ENCODE measurements around the gene DNAJC4.

Gene DNAJC4

DNA sequence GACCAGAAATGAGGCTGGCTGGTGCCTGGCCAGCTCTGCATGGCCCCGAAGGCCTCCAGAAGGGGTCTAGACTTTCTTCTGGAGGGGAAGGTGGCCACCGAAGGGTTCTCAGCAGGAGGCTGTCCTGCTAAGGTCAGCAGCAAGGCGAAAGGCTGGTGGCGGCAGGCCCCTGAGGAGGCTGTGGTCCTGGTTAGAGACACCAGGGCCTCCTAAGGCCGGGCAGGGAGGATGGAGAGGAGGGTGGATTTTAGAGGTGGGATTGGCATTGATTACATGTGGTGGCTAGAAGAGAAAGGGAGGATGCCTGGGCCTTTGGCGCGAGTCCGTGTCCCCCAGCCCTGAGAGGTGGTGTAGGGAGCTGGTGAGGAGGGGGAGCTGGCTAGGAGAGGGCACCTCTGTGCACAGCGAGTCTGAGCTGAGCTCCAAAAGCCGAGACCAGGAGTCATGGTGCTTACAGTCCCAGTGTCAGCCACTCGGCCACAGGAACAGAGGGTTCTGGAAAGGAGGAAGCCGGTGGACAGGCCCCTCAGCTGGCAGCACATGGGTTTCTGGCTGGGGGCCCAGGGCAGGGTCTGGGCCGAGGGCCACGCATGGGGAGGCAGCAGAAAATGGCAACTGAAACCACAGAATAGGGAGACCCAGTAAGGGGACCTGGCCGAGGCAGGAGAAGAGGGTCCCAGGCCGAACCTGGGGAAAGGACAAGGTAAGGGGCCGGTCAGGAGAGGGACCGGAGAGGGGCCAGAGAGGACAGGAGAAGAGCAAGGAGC lies 21.4 kb upstream of the DNAJC4 start:
- no peak for DNase-seq

- no peak for DNase-seq
Measured at GRCh38 chr11:64209563-64209843, 20.8 kb upstream of the DNAJC4 start.

- no peak for DNase-seq
Measured at GRCh38 chr11:64210301-64211020, 19.9 kb upstream of the DNAJC4 start.

GRCh38 chr11:64211181-64211872 lies 19.0 kb upstream of the DNAJC4 start:
- no peak for DNase-seq

- DNase-seq, result no peak
Measured at GRCh38 chr11:64216879-64217278, 13.5 kb upstream of the DNAJC4 start.

GRCh38 chr11:64218628-64219353 lies 11.6 kb upstream of the DNAJC4 start:
- no peak for DNase-seq

DNA sequence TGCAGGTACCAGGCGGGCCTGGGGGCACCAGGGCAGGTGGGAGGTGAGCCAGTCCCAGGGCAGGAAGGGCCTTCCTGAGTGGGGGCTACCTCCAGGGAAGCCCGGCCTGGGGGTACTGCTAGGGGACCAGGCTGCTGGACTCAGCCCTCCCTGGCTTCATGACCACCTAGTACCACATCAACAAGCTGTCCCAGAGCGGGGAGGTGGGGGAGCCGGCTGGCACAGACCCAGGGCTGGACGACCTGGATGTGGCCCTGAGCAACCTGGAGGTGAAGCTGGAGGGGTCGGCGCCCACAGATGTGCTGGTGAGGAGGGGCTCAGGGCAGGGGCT lies 11.0 kb upstream of the DNAJC4 start:
- DNase-seq, result no peak

DNA sequence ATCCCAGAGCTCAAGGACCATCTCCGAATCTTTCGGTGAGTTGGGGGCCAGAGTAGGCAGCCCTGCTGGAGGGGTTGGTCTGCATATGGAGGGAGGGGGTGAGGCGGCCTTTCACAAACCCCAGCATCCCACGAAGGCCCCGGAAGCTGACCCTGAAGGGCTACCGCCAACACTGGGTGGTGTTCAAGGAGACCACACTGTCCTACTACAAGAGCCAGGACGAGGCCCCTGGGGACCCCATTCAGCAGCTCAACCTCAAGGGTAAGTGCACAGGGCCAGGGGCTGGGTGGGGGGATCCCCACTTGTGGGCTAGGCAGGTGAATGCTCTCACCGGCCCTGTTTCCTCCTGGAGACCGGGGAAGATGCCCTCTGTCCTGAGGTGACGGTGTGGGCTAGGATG lies 10.6 kb upstream of the DNAJC4 start:
- DNase-seq, result no peak

GRCh38 chr11:64220271-64220670 lies 10.1 kb upstream of the DNAJC4 start:
- no peak for DNase-seq

GRCh38 chr11:64220798-64221197 lies 9.6 kb upstream of the DNAJC4 start:
- no peak for DNase-seq

DNA sequence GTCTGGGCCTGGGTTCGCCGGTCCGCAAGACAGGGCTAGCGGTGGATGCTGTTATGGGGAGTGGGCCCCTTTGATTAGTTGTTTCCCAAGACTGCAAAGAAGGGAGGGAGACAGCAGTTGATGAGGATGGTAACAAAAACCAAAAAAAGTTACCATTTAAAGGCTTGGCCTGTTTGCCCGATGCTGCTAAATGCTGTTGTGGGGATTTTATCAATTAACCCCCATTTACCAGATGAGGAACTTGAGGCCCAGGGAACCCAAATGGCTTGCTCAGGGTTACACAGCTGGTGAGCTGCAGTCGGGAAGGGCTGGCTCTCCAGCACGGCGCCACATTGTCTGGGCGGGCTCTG lies 7.7 kb upstream of the DNAJC4 start:
- no peak for DNase-seq

GRCh38 chr11:64223001-64223651 lies 7.2 kb upstream of the DNAJC4 start:
- no peak for DNase-seq

- no peak for DNase-seq
Measured at GRCh38 chr11:64224151-64224890, 6.0 kb upstream of the DNAJC4 start.

GRCh38 chr11:64224891-64225607 lies 5.3 kb upstream of the DNAJC4 start:
- DNase-seq, result no peak

- DNase-seq, result peak; percentile 84
Measured at GRCh38 chr11:64225608-64226506, 4.5 kb upstream of the DNAJC4 start, which contains the start of the genes NUDT22 and TRPT1. NUDT22 (plus strand) TSS chr11:64226274; CDS start chr11:64226653, 379 bp downstream. TRPT1 (minus strand) TSS chr11:64226186; CDS start chr11:64225860, 326 bp downstream.

- peak; percentile 49 for DNase-seq
Measured at GRCh38 chr11:64226507-64227051, 3.8 kb upstream of the DNAJC4 start.

DNA sequence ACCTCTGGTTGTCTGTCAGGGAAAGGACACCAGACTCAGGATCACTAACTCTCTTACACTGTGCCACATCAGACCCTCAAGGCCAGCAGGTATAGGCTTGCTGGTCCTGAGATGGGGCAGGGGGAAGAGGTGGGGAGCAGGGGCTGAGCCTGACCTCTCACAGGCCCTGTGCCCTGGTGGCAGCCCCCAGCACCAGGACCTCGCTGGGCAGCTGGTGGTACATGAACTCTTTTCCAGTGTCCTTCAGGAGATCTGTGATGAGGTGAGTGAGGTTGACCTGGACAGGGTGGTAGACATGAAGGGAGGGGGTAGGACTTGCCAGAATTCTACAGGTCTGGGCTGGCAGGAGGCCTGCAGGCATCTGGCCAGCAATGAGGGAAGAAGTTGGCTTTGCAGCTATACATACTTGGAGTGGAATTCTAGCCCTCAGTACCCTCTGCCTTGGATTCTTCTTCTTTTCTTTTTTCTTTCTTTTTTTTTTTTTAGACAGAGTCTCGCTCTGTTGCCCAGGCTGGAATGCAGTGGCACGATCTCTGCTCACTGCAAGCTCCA lies 2.9 kb upstream of the DNAJC4 start:
- no peak for DNase-seq

- no peak for DNase-seq
Measured at GRCh38 chr11:64229090-64229743, 1.1 kb upstream of the DNAJC4 start.

DNA sequence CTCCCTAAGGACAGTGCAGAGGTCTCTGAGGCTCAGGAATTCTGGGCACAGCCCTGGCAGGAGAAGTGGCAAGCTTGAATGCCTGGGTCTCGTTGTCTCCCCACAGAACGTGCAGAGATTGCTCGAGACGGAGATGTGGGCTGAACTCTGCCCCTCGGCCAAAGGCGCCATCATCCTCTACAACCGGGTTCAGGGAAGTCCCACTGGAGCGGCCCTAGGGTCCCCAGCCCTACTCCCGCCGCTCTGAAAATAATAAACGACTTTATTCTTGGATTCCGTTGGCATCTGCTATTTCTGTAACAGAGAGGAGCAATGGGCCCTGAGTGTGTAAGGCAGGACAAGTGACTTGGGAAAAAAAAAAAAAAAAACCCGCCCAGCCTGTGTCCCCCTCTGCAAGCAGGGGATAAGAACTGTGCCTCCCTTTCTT lies 591 bp upstream of the DNAJC4 start:
- DNase-seq, result no peak

Measured in effector CD8-positive, alpha-beta T cell (primary cell).